Peyer's patch (tissue), 4 donors: ENCODE measurements around the gene ROPN1B. TPM values are rescaled to one million over a fixed set of nuclear protein-coding genes. Genes with fewer than 3 reads are reported as not detected.

Experiments
- DNase-seq, 3 donors: peaks; one replicate each; pipeline ENCODE4 v3.0.0-alpha.2; 2017 to 2019
- H3K27ac ChIP-seq, 4 donors: fragments of 200-600 bp; sonication (generic); one replicate each; pipeline ENCODE4 v1.5.1; 2016 to 2019
- H3K27me3 ChIP-seq, 2 donors: fragments of 200-600 bp; sonication (generic); one replicate each; pipeline ENCODE4 v1.5.1; 2019
- H3K36me3 ChIP-seq, 3 donors: fragments of 200-600 bp; sonication (generic); one replicate each; pipeline ENCODE4 v1.5.1; 2016 to 2019
- H3K4me1 ChIP-seq, 4 donors: fragments of 200-600 bp; sonication (generic); one replicate each; pipeline ENCODE4 v1.5.1; 2016 to 2019
- H3K4me3 ChIP-seq, 4 donors: fragments of 200-600 bp; sonication (generic); 1 replicate in 3 of 4; 2 replicates in 1 of 4; pipeline ENCODE4 v1.5.1; 2016 to 2019; ENCODE audit warnings: mild to moderate bottlenecking in 1 of 4
- H3K9me3 ChIP-seq, 4 donors: fragments of 200-600 bp; sonication (generic); one replicate each; pipeline ENCODE4 v1.5.1; 2016 to 2019; ENCODE audit warnings: mild to moderate bottlenecking in 1 of 4
- POLR2A ChIP-seq, 2 donors: fragments of 450-650 bp; IDR thresholded peaks; one replicate each; pipeline ENCODE4 v1.5.1; 2017; ENCODE audit warnings: antibody characterized with exemption in 2 of 2, mild to moderate bottlenecking in 2 of 2, moderate library complexity in 2 of 2
- total RNA-seq, 4 donors: library from RNA; depleted of rRNA; stranded (reverse); fragments of >200 nt; gene quantifications; one replicate each; pipeline ENCODE4 v1.1.0, GENCODE V29; 2016
- TF ChIP-seq, protein P1 (sequence below), 6 experiments: fragments of 450-650 bp in 4 of 6; fragments of 200-600 bp in 2 of 6; sonication (generic) in 1 of 6; IDR thresholded peaks; one replicate each; pipeline ENCODE4 v1.5.1; 2017 to 2019; ENCODE audit warnings: antibody characterized with exemption in 6 of 6, mild to moderate bottlenecking in 3 of 6, moderate library complexity in 1 of 6

The ROPN1B gene
- total RNA-seq, 4 donors from 2014 or later = not detected

DNA sequence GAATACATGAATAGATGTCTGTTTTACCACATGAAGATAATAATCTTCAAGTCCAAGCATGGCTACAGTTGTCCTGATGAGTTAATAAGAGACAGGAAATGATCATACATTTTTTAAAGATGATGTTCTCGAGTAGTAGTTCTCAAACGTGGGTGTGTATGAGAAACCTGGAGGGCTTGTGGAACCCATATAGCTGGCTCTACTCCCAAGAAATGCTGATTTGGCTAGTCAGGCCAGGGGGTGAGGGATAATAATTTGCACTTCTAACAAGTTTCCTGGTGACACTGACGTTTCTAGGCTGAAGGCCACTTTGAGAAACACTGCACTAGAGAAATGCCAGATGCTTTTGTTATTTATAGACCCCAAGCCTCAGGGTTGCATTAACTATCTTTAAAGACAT, 37.0 kb downstream of the ROPN1B start:
- H3K4me3 ChIP-seq = no peak overlapping the region
- no peak overlapping the region for H3K27ac ChIP-seq
- H3K4me1 ChIP-seq = no peaks in the 10 kb centered on the region
- TF ChIP-seq, protein P1, sequence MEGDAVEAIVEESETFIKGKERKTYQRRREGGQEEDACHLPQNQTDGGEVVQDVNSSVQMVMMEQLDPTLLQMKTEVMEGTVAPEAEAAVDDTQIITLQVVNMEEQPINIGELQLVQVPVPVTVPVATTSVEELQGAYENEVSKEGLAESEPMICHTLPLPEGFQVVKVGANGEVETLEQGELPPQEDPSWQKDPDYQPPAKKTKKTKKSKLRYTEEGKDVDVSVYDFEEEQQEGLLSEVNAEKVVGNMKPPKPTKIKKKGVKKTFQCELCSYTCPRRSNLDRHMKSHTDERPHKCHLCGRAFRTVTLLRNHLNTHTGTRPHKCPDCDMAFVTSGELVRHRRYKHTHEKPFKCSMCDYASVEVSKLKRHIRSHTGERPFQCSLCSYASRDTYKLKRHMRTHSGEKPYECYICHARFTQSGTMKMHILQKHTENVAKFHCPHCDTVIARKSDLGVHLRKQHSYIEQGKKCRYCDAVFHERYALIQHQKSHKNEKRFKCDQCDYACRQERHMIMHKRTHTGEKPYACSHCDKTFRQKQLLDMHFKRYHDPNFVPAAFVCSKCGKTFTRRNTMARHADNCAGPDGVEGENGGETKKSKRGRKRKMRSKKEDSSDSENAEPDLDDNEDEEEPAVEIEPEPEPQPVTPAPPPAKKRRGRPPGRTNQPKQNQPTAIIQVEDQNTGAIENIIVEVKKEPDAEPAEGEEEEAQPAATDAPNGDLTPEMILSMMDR (IDR thresholded peaks at IDR 0.05) = no peak
- TF ChIP-seq POLR2A (IDR thresholded peaks at IDR 0.05) = no peak
- H3K27me3 ChIP-seq = no peaks in the 10 kb centered on the region
- H3K9me3 ChIP-seq = no peaks in the 10 kb centered on the region
- H3K36me3 ChIP-seq = peaks cover 0 to 30% (median 0%) of the 10 kb centered on the region in 3 donors
- DNase-seq = no peak

DNA sequence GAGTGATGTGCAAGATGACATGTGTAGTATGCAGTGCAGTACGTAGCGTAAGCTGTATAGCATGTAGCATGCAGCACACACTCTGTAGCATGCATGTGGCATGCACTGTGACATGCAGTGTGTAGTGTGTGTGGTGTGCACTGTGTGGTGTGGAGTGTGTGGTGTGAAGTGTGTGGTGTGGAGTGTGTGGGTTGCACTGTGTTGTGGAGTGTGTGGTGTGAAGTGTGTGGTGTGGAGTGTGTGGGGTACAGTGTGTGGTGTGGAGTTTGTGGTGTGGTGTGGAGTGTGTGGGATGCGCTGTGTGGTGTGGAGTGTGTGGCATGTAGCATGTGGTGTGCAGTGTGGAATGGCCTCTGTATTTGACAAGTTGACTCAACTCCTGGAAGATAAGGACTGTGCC, 39.2 kb downstream of the ROPN1B start:
- no peak overlapping the region for H3K27ac ChIP-seq
- H3K4me3 ChIP-seq = no peak overlapping the region
- no peaks in the 10 kb centered on the region for H3K27me3 ChIP-seq
- H3K9me3 ChIP-seq = no peaks in the 10 kb centered on the region
- DNase-seq = no peak
- peaks cover 0 to 38% (median 0%) of the 10 kb centered on the region in 3 donors for H3K36me3 ChIP-seq
- no peak for TF ChIP-seq POLR2A (IDR thresholded peaks at IDR 0.05)
- TF ChIP-seq, protein P1 (IDR thresholded peaks at IDR 0.05) = no peak
- H3K4me1 ChIP-seq = no peaks in the 10 kb centered on the region

DNA sequence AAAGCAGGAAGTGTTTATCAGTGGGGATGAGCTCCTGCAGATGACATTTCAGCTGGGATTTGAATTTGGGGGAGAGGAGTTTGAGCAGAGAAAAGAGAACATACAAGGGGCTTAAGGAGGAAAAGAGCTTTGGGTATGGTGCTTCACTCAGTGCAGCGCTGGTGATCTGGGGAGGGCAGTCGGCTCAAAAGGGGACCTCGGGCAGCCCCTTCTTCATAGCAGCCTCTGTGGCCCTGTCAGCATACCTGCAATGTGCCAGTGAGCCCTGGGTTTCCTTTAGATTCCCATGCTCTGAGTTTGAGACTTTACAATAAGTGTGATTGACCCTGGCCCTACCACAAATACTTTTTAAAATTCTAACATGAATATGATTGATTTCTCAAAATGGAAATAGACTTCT, 40.2 kb downstream of the ROPN1B start:
- no peak for TF ChIP-seq POLR2A (IDR thresholded peaks at IDR 0.05)
- TF ChIP-seq, protein P1 (IDR thresholded peaks at IDR 0.05) = no peak

DNA sequence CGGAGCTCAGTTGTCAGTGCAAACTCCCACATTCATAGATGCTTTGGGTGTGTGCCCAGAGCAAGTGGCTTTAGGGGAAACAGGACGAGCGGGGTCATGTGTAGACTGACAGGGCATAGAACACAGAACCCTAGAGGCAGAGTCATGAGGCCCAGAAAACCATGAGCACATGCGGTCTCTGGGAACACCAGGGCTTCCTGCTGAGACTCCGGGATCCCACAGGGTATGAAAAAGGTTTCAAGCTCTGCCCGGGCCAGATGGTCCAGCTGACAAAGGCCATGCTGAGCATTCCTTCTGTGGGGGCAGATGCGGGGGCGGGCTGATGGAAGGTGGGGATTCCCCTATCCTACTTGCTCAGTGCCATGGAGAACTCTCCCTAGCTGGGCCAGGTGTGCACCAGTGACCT, 44.8 kb downstream of the ROPN1B start:
- Histone ChIP-seq H3K27me3 (no peaks in the 10 kb centered on the region), H3K27ac (no peak overlapping the region), H3K36me3 (peaks cover 0 to 17% (median 0%) of the 10 kb centered on the region in 3 donors), H3K4me1 (no peaks in the 10 kb centered on the region), H3K4me3 (no peak overlapping the region), H3K9me3 (no peaks in the 10 kb centered on the region)
- TF ChIP-seq, protein P1 (IDR thresholded peaks at IDR 0.05) = no peak
- no peak for TF ChIP-seq POLR2A (IDR thresholded peaks at IDR 0.05)
- DNase-seq = no peak

More for the DNA sequence above, 40.2 kb downstream of the ROPN1B start:
- Histone ChIP-seq H3K27ac (no peak overlapping the region), H3K27me3 (no peaks in the 10 kb centered on the region), H3K4me1 (no peaks in the 10 kb centered on the region), H3K4me3 (no peak overlapping the region), H3K36me3 (peaks cover 0 to 38% (median 0%) of the 10 kb centered on the region in 3 donors), H3K9me3 (no peaks in the 10 kb centered on the region)
- DNase-seq = no peak

DNA sequence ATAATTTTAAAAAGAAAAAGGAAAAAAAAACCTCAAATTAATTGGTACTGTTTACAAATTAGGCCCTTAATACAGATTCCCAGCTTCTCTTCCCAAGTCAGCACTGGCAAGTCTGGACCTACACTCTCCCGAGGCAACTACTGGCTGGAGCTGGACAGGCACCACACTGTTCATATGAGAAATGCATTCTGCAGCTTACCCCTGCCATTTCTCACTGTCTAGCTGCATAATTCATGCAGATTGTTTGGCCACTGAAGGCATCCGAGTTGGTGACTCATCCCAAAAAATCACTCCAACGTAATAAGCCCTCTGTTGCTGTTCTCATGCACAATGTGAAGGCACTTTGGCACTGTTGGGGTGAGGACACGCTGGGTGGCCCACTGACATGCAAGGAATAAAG, 45.3 kb downstream of the ROPN1B start:
- Histone ChIP-seq H3K27ac (no peak overlapping the region), H3K36me3 (peaks cover 0 to 12% (median 0%) of the 10 kb centered on the region in 3 donors)
- DNase-seq = no peak

More for the DNA sequence above, 45.3 kb downstream of the ROPN1B start:
- Histone ChIP-seq H3K27me3 (no peaks in the 10 kb centered on the region), H3K4me1 (no peaks in the 10 kb centered on the region), H3K9me3 (no peaks in the 10 kb centered on the region), H3K4me3 (no peak overlapping the region)
- TF ChIP-seq POLR2A (IDR thresholded peaks at IDR 0.05) = no peak
- TF ChIP-seq, protein P1 (IDR thresholded peaks at IDR 0.05) = no peak
